ENCODE data around the gene FAM170B.
A peak's percentile ranks its signal among the peaks of the same experiment; 100 is the strongest.

The FAM170B gene

GRCh38 chr10:49177391-49178355 lies 43.9 kb upstream of the FAM170B start:
- H3K4me3 ChIP-seq (ENCODE audit: low read depth, low read length), result no peak overlapping the region
- in situ Hi-C loops (cut with HindIII; ENCODE audit: low sequenced_read_pairs), result no loop called here
- no peak for TF ChIP-seq CTCF (IDR thresholded peaks at IDR 0.05; ENCODE audit: low read depth, low read length, missing control alignments)

DNA sequence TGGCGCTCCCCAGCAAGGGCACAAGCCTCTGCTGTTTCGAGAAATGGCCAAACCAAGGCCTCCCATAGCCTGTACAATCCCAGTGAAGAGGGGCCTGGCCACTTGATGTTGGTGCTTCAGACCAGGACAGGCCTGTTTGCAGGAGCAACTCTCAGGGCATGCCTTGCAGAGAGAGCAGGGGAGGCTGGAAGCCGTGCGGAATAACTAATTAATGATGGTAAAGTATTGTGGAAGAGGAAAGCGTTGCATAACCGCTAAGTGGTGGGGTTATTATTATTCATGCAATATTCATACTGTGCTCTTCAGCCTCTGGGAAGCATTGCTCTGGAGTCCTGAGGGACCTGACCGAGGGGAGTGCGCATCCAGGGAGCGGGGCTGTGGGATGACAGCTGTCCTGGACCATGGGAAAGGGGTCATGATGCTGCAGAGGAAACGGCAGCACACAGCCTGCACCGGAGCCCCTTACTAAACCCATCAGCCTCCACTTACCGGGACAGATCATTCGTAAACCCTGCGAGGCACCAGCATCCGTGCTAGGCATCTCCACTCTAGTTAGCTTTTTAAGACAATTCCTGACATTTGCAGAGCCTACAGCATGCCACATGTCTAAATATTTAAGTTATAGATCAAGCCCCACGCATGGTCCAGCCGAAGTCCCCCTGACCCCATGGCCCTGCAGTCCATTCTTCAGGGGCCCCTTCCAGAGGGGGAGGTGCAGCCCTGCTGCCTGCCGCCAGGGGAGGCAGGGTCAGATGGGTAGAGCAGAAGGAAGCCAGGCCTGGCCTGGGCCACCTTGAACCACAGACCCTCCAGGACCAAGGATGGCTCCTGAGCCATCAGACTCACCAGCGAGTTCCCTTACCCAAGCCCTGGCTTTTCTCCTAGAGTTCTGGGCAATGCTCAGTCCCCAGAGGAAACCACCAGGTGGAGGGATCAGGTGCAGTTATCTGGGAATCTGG lies 42.8 kb upstream of the FAM170B start:
- in situ Hi-C loops (cut with HindIII; ENCODE audit: low sequenced_read_pairs), result no loop called here
- no peak for TF ChIP-seq CTCF (IDR thresholded peaks at IDR 0.05; ENCODE audit: low read depth, low read length, missing control alignments)
- H3K4me3 ChIP-seq (ENCODE audit: low read depth, low read length), result no peak overlapping the region
- no peak for DNase-seq (ENCODE audit: low read depth)

More at GRCh38 chr10:49177391-49178355, 43.9 kb upstream of the FAM170B start:
- DNase-seq (ENCODE audit: low read depth), result peak; percentile 24

GRCh38 chr10:49175587-49176309 lies 41.9 kb upstream of the FAM170B start:
- H3K4me3 ChIP-seq (ENCODE audit: low read depth, low read length), result no peak overlapping the region
- no peak for TF ChIP-seq CTCF (IDR thresholded peaks at IDR 0.05; ENCODE audit: low read depth, low read length, missing control alignments)
- DNase-seq (ENCODE audit: low read depth), result no peak
- in situ Hi-C loops (cut with HindIII; ENCODE audit: low sequenced_read_pairs), result no loop called here

GRCh38 chr10:49174926-49175500 lies 41.2 kb upstream of the FAM170B start:
- DNase-seq (ENCODE audit: low read depth), result no peak
- no peak overlapping the region for H3K4me3 ChIP-seq (ENCODE audit: low read depth, low read length)
- in situ Hi-C loops (cut with HindIII; ENCODE audit: low sequenced_read_pairs), result no loop called here
- TF ChIP-seq CTCF (IDR thresholded peaks at IDR 0.05; ENCODE audit: low read depth, low read length, missing control alignments), result no peak

- H3K4me3 ChIP-seq (ENCODE audit: low read depth, low read length), result no peak overlapping the region
- in situ Hi-C loops (cut with HindIII; ENCODE audit: low sequenced_read_pairs), result no loop called here
- no peak for TF ChIP-seq CTCF (IDR thresholded peaks at IDR 0.05; ENCODE audit: low read depth, low read length, missing control alignments)
- no peak for DNase-seq (ENCODE audit: low read depth)
These were observed 40.6 kb upstream of the FAM170B start for GRCh38 chr10:49174261-49174925.
